Liver (tissue), 3 donors: ENCODE measurements around the gene RAPGEF1.

Experiments used
- ATF3 ChIP-seq: IDR thresholded peaks from 2 replicates; pipeline ENCODE4 v1.6.1; 2016; ENCODE audit warnings: antibody characterized with exemption
- CTCF ChIP-seq: fragments of 150-350 bp; IDR thresholded peaks from 2 replicates; pipeline ENCODE4 v1.5.1; 2017; ENCODE audit warnings: improper control_type of control experiment, low read depth, low read length; ENCODE audit not compliant: missing input control
- FOXA2 ChIP-seq: IDR thresholded peaks from 2 replicates; pipeline ENCODE4 v1.6.1; 2016; ENCODE audit warnings: antibody characterized with exemption
- JUND ChIP-seq, 2 donors: IDR thresholded peaks; 2 replicates each; pipeline ENCODE4 v1.6.1; 2016; ENCODE audit warnings: antibody characterized with exemption in 2 of 2
- MAX ChIP-seq: IDR thresholded peaks from 2 replicates; pipeline ENCODE4 v1.6.1; 2016; ENCODE audit warnings: antibody characterized with exemption
- RAD21 ChIP-seq, 2 donors: IDR thresholded peaks; 2 replicates each; pipeline ENCODE4 v1.6.1; 2016; ENCODE audit warnings: antibody characterized with exemption in 2 of 2, mild to moderate bottlenecking in 2 of 2
- REST ChIP-seq: IDR thresholded peaks from 2 replicates; pipeline ENCODE4 v1.6.1; 2016; ENCODE audit warnings: antibody characterized with exemption, mild to moderate bottlenecking
- YY1 ChIP-seq: IDR thresholded peaks from 2 replicates; pipeline ENCODE4 v1.6.1; 2016; ENCODE audit warnings: antibody characterized with exemption, mild to moderate bottlenecking
- donor health status: healthy.
- donor health status: healthy.

GRCh38 chr9:131714161-131714646 lies 25.7 kb downstream of the RAPGEF1 start:
- TF ChIP-seq CTCF (no peak), RAD21 (IDR thresholded peaks at IDR 0.05) (peak in 1 of 2 donors; percentile 29), MAX (no peak), REST (no peak), YY1 (no peak), JUND (IDR thresholded peaks at IDR 0.05) (no peak), FOXA2 (no peak), ATF3 (no peak)
